ENCODE measurements around the gene RHOG. TPM values are rescaled to one million over a fixed set of nuclear protein-coding genes. Genes with fewer than 3 reads are reported as not detected.
A peak's percentile ranks its signal among the peaks of the same experiment; 100 is the strongest.

Gene RHOG
- total and polyA plus RNA-seq, 9 of the 15 experiments (the other 6 are each of a cell fraction or from before 2014, with no cell fraction given): 22.6 to 162 (median 80.3) TPM

DNA sequence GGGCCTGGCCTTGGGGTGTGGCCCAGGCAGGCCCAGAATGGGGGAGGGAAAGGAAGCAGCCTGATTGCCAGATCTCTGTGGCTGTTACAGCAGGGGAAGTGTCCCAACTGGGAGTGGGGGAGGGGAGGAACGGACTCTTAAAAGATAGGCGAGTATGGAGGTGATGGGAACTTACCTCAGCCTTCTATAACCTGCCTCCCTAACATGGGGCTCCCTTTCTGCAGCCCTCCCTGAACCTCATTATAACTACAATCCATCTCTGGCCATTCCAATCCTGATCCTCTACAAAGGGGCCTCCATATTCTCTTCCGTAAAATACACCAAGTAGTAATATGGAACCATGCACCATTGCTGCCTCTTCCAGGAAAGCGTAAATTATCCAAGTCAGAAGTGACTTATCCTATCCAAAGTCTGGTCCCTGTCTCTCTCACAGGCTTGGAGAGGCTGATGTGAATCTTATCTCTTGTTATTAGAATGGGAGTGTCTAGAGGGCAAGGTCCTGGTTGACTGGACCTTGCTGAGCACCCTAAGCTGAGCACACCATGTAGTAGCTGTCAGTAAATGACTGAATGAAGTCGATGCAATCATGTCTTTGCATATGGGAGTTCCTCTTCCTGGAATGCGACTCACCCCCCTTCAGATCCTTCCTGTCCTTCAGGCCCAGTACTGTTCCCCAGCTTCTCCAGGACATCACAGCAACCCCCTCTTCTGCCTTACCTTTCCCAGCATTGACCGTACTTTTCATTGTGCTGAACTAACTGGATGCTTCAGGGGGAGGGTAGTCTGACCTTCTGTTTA lies 5.9 kb downstream of the RHOG start (continued):
- TF ChIP-seq MIER1 (IDR thresholded peaks at IDR 0.05; ENCODE audit: low read depth) (no peak), KAT2B (IDR thresholded peaks at IDR 0.05; ENCODE audit: low read depth, low read length) (no peak), BMI1 (IDR thresholded peaks at IDR 0.05; ENCODE audit: low read length) (no peak), ZNF561 (CRISPR knock-in tag; conservative IDR thresholded peaks at IDR 0.05) (no peak), ZNF586 (CRISPR knock-in tag; conservative IDR thresholded peaks at IDR 0.05) (no peak), ARHGAP35 (IDR thresholded peaks at IDR 0.05; ENCODE audit: partially characterized antibody) (no peak), CBX2 (IDR thresholded peaks at IDR 0.05; ENCODE audit: insufficient read depth, low read length, poor library complexity, severe bottlenecking) (no peak), FOXA3 (CRISPR knock-in tag; conservative IDR thresholded peaks at IDR 0.05 in 1 of 2, IDR thresholded peaks at IDR 0.05 in 1 of 2) (no peak; a peak in 1 of 4 replicates), ZNF583 (CRISPR knock-in tag; IDR thresholded peaks at IDR 0.05) (0 out of 2 replicates have a peak, but pooled peaks have one; percentile 72), CREM (IDR thresholded peaks at IDR 0.05; ENCODE audit: low read depth) (peak; percentile 58; the same call in 1 of the 2 replicates), ZNF77 (CRISPR knock-in tag; IDR thresholded peaks at IDR 0.05) (no peak)
- TF ChIP-seq, protein P1, sequence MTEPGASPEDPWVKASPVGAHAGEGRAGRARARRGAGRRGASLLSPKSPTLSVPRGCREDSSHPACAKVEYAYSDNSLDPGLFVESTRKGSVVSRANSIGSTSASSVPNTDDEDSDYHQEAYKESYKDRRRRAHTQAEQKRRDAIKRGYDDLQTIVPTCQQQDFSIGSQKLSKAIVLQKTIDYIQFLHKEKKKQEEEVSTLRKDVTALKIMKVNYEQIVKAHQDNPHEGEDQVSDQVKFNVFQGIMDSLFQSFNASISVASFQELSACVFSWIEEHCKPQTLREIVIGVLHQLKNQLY (CRISPR knock-in tag; conservative IDR thresholded peaks at IDR 0.05): no peak
- TF ChIP-seq, protein P2, sequence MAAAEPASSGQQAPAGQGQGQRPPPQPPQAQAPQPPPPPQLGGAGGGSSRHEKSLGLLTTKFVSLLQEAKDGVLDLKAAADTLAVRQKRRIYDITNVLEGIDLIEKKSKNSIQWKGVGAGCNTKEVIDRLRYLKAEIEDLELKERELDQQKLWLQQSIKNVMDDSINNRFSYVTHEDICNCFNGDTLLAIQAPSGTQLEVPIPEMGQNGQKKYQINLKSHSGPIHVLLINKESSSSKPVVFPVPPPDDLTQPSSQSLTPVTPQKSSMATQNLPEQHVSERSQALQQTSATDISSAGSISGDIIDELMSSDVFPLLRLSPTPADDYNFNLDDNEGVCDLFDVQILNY (CRISPR knock-in tag; IDR thresholded peaks at IDR 0.05): no peak
- TF ChIP-seq, protein P3, sequence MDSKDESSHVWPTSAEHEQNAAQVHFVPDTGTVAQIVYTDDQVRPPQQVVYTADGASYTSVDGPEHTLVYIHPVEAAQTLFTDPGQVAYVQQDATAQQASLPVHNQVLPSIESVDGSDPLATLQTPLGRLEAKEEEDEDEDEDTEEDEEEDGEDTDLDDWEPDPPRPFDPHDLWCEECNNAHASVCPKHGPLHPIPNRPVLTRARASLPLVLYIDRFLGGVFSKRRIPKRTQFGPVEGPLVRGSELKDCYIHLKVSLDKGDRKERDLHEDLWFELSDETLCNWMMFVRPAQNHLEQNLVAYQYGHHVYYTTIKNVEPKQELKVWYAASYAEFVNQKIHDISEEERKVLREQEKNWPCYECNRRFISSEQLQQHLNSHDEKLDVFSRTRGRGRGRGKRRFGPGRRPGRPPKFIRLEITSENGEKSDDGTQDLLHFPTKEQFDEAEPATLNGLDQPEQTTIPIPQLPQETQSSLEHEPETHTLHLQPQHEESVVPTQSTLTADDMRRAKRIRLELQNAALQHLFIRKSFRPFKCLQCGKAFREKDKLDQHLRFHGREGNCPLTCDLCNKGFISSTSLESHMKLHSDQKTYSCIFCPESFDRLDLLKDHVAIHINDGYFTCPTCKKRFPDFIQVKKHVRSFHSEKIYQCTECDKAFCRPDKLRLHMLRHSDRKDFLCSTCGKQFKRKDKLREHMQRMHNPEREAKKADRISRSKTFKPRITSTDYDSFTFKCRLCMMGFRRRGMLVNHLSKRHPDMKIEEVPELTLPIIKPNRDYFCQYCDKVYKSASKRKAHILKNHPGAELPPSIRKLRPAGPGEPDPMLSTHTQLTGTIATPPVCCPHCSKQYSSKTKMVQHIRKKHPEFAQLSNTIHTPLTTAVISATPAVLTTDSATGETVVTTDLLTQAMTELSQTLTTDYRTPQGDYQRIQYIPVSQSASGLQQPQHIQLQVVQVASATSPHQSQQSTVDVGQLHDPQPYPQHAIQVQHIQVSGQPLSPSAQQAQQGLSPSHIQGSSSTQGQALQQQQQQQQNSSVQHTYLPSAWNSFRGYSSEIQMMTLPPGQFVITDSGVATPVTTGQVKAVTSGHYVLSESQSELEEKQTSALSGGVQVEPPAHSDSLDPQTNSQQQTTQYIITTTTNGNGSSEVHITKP (IDR thresholded peaks at IDR 0.05; ENCODE audit: partially characterized antibody): peak; percentile 56

Data from K562 (cell line).